HepG2 (cell line): ENCODE measurements around the gene PDE4C. TPM values are rescaled to one million over a fixed set of nuclear protein-coding genes. Genes with fewer than 3 reads are reported as not detected.

ENCODE experiments used
- CSRNP2 ChIP-seq: sonication (generic); formaldehyde crosslinking; conservative IDR thresholded peaks from 2 replicates; pipeline ENCODE4 v1.8.0; 2022; ENCODE audit warnings: low read depth, missing genetic modification reagents
- CTCF ChIP-seq: sonication (generic); formaldehyde crosslinking; IDR thresholded peaks from 2 replicates; pipeline ENCODE4 v1.5.0; 2020; ENCODE audit warnings: mild to moderate bottlenecking, missing genetic modification reagents, moderate library complexity
- DNMT3B ChIP-seq: conservative IDR thresholded peaks from 2 replicates; pipeline ENCODE4 v1.6.1; 2016; ENCODE audit warnings: missing biosample characterization, control low read depth
- EEA1 ChIP-seq: sonication (generic); formaldehyde crosslinking; IDR thresholded peaks from 2 replicates; pipeline ENCODE4 v1.5.1; 2020; ENCODE audit warnings: mild to moderate bottlenecking, missing genetic modification reagents, borderline replicate concordance
- ETV5 ChIP-seq: IDR thresholded peaks from 2 replicates; pipeline ENCODE4 v1.6.1; 2018; ENCODE audit warnings: missing biosample characterization, missing genetic modification reagents, inconsistent platforms, borderline replicate concordance
- FOXA3 ChIP-seq: IDR thresholded peaks from 2 replicates; pipeline ENCODE4 v1.6.1; 2016; ENCODE audit warnings: missing genetic modification reagents, missing compliant biosample characterization
- GLI4 ChIP-seq: sonication (generic); formaldehyde crosslinking; IDR thresholded peaks from 2 replicates; pipeline ENCODE4 v1.5.1; 2020; ENCODE audit warnings: missing genetic modification reagents, mild to moderate bottlenecking, moderate library complexity, borderline replicate concordance
- HDAC2 ChIP-seq: sonication (generic); formaldehyde crosslinking; IDR thresholded peaks from 2 replicates; pipeline ENCODE4 v1.4.0; 2020; ENCODE audit warnings: missing genetic modification reagents
- HMGXB3 ChIP-seq: sonication (generic); formaldehyde crosslinking; IDR thresholded peaks from 2 replicates; pipeline ENCODE4 v1.4.0; 2020; ENCODE audit warnings: missing genetic modification reagents, borderline replicate concordance
- IRF2 ChIP-seq: IDR thresholded peaks from 2 replicates; pipeline ENCODE4 v1.6.1; 2018; ENCODE audit warnings: missing genetic modification reagents, missing compliant biosample characterization
- NR2C2 ChIP-seq: sonication (generic); formaldehyde crosslinking; IDR thresholded peaks from 2 replicates; pipeline ENCODE4 v1.4.0; 2020; ENCODE audit warnings: missing genetic modification reagents, mild to moderate bottlenecking, moderate library complexity, borderline replicate concordance
- SCMH1 ChIP-seq: sonication (generic); formaldehyde crosslinking; IDR thresholded peaks from 2 replicates; pipeline ENCODE4 v1.9.0; 2021; ENCODE audit warnings: missing genetic modification reagents, mild to moderate bottlenecking, borderline replicate concordance
- SYNCRIP ChIP-seq: fragments of 200-400 bp; formaldehyde crosslinking; IDR thresholded peaks from 2 replicates; pipeline ENCODE4 v1.6.1; 2018; ENCODE audit warnings: mild to moderate bottlenecking, low read depth, low read length; ENCODE audit not compliant: insufficient read depth
- WIZ ChIP-seq: sonication (generic); formaldehyde crosslinking; IDR thresholded peaks from 2 replicates; pipeline ENCODE4 v1.5.1; 2020; ENCODE audit warnings: mild to moderate bottlenecking, missing genetic modification reagents
- ZNF12 ChIP-seq: sonication (generic); formaldehyde crosslinking; IDR thresholded peaks from 2 replicates; pipeline ENCODE4 v1.5.0; 2020; ENCODE audit warnings: missing genetic modification reagents
- ZNF276 ChIP-seq: sonication (generic); formaldehyde crosslinking; IDR thresholded peaks from 2 replicates; pipeline ENCODE4 v1.4.0; 2020; ENCODE audit warnings: mild to moderate bottlenecking, low read depth, missing genetic modification reagents
- ZNF740 ChIP-seq: sonication (generic); formaldehyde crosslinking; IDR thresholded peaks from 2 replicates; pipeline ENCODE4 v1.4.0; 2020; ENCODE audit warnings: missing genetic modification reagents
- polyA plus RNA-seq, 8 experiments: library from polyadenylated mRNA; depleted of rRNA in 3 of 8; stranded (reverse) in 7 of 8; unstranded in 1 of 8; fragments of >200 nt; fragmentation: Illumina TruSeq in 4 of 8; extraction: Trizol in 4 of 8; gene quantifications; 2 replicates each; pipeline versions ENCODE4 v1.2.1 to v1.2.3, GENCODE V29; 2011 to 2016; ENCODE audit warnings: low read depth in 4 of 8, missing spikeins in 1 of 8, mixed read lengths in 1 of 8; ENCODE audit not compliant: insufficient read depth in 1 of 8
- total RNA-seq, 5 experiments: library from RNA; depleted of rRNA; stranded (reverse); fragments of >200 nt; fragmentation: Illumina TruSeq; extraction: Trizol; gene quantifications; 2 replicates each; pipeline ENCODE4 v1.2.3, GENCODE V29; 2016; ENCODE audit warnings: low read depth in 1 of 5

The PDE4C gene
- total and polyA plus RNA-seq, 2 of the 13 experiments (the other 11 are each of a cell fraction or from before 2014, with no cell fraction given) = 1.4 to 14.0 TPM

GRCh38 chr19:18221815-18222725, 4.2 kb downstream of the PDE4C start (continued):
- 0 out of 2 replicates have a peak, but pooled peaks have one; percentile 15 for TF ChIP-seq FOXA3 (CRISPR knock-in tag)
- no peak for TF ChIP-seq ZNF740
- peak; percentile 21; the same call in 1 of the 2 replicates for TF ChIP-seq NR2C2 (CRISPR knock-in tag)
- TF ChIP-seq CTCF (CRISPR knock-in tag) = no peak
- no peak for TF ChIP-seq SYNCRIP
- TF ChIP-seq ETV5 (CRISPR knock-in tag) = peak; percentile 65; the same call in 1 of the 2 replicates
- TF ChIP-seq DNMT3B (CRISPR knock-in tag) = no peak
- no peak; the same call in 1 of the 2 replicates for TF ChIP-seq IRF2 (CRISPR knock-in tag)
- TF ChIP-seq ZNF276 (CRISPR knock-in tag) = no peak
- TF ChIP-seq SCMH1 = no peak
- no peak for TF ChIP-seq EEA1 (CRISPR knock-in tag)
- no peak for TF ChIP-seq WIZ
- peak; percentile 45; the same call in 1 of the 2 replicates for TF ChIP-seq HDAC2 (CRISPR knock-in tag)
- TF ChIP-seq ZNF12 (CRISPR knock-in tag) = no peak
- no peak for TF ChIP-seq CSRNP2 (CRISPR knock-in tag)
- no peak for TF ChIP-seq GLI4 (CRISPR knock-in tag)
- no peak for TF ChIP-seq HMGXB3 (CRISPR knock-in tag)
